Testis (tissue), 2 donors: Measurements from ENCODE around the gene CCNK.

Experiments used
- CTCF ChIP-seq, 3 experiments: fragments of 450-650 bp in 2 of 3; fragments of 200-600 bp in 1 of 3; sonication (generic) in 1 of 3; IDR thresholded peaks; one replicate each; pipeline ENCODE4 v1.5.1; 2016 to 2019; ENCODE audit warnings: antibody characterized with exemption in 3 of 3, mild to moderate bottlenecking in 2 of 3, moderate library complexity in 1 of 3
- POLR2A ChIP-seq: fragments of 450-650 bp; IDR thresholded peaks from one replicate; pipeline ENCODE4 v1.6.1; 2017; ENCODE audit warnings: antibody characterized with exemption, mild to moderate bottlenecking, moderate library complexity

- TF ChIP-seq POLR2A (no peak), CTCF (IDR thresholded peaks at IDR 0.05) (no peak)
These were observed 35.3 kb upstream of the CCNK start for GRCh38 chr14:99445931-99446330.
